Fibroblast of skin of back (primary cell): ENCODE measurements around the gene TXNDC2.

Experiments used
- DNase-seq: peaks from one replicate; pipeline ENCODE4 v3.0.0-alpha.2; 2013

TXNDC2 gene

DNA sequence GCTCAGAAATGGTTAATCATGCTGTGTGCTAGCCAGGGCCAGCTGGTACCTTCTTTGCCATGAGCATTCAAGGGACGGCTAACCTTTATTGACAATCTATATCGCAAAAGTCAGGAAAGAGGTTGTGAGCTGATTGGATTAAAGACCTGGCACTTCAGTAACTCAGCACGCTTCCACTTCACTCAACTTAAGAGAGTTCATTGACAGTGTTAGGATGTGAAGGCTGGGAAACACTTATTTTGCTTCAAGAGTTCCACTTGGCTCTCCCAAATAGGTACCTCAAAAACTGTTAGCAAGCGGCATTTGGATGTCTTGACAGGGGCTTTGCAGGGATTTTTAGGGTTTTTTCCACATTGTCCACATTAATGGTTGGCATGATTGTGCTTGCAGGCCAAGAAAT is 25.1 kb upstream of the TXNDC2 start:
- no peak for DNase-seq

DNA sequence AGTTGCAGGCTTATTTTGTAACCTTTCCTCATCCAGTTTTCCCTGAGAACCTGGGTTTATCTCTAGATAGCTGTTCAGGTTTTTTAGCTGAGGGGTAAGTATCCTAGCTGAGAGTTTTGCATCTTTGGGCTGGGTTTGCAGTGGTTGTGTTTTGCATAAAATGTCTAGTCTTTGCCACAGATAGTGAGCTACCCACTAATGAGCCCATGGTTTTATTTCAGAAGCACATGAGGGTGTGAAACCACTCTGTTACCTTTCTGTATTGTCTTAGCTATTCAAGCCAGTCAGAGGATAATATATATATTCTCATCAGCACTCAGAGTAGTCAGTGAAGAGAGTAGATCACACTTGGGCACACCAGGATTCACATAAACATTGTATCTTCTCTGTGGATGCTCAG is 24.6 kb upstream of the TXNDC2 start:
- no peak for DNase-seq

DNA sequence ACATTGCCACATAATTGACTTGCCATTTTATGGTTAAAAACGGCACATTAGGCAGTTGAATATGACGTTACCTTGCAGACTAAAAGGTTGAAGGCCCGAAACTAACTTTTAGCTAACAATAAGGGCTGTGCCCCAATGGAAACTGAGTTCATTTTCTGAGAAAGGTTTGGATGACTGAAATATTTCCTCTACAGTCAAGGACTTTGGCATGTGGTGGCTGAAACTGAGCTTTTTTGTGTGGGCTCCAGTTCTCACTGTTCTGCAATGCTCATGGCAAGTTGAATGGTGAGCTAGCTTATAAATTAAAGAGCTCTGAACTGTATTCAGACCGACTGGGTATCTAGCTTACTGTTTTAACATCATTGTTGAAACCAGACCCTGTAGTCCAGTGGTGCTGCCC is 23.8 kb upstream of the TXNDC2 start:
- no peak for DNase-seq

DNA sequence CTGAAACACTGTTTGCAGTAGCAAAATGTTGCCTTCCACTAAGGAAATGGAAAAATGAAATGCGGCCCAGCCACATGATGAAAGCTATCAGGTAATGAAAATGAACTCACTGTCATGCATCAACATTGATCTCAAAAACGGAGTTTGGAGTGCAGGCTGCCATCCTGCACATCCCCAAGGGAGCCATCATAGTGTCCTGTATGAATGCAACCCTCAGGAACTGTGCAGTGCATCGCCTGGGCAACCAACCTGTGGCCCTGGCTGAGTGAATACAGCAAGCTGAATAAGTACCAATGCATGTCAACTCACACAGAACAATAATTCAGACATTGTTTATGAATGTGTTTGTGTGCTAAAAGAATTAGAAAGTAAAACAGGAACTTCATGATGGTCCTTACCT is 23.1 kb upstream of the TXNDC2 start:
- DNase-seq, result no peak

DNA sequence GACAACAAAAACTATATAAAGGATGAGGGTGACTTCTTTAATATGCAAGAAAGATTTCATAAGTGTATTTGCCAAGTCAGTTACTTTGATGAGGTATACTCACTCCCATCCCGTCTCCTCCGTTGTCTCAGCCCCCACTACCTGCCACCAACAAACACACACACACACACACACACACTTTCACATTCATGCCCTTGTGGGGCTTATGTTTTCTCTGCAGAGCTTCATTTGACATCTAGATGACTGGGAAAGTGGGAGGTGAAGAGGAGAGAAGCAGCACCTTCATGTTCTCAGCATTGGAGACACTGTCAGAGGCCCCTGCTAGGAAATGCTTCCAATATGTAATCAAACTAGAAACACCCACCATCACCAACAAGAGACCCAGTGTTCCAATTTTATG is 22.5 kb upstream of the TXNDC2 start:
- DNase-seq, result no peak

DNA sequence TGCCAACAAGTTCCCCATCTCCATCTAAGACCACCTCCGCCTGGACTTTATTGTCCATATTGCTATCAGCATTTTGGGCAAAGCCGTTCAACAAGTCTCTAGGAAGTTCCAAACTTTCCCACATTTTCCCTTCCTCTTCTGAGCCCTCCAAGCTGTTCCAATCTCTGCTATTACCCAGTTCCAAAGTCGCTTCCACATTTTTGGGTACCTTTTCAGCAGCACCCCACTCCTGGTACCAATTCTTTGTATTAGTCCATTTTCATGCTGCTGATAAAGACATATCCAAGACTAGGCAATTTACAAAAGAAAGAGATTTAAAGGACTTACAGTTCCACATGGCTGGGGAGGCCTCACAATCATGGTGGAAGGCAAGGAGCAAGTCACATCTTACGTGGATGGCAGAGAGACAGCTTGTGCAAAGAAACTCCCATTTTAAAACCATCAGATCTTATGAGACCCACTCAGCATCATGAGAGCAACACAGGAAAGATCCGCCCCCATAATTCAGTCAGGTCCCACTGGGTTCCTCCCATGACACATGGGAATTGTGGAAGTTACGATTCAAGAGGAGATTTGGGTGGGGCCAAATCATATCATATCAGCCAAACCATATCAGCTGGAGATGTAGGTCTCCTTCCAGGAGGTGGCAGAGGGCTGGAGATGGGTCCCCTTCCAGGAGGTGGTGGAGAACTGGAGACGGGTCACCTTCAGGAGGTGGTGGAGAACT is 19.8 kb upstream of the TXNDC2 start:
- DNase-seq, result no peak

DNA sequence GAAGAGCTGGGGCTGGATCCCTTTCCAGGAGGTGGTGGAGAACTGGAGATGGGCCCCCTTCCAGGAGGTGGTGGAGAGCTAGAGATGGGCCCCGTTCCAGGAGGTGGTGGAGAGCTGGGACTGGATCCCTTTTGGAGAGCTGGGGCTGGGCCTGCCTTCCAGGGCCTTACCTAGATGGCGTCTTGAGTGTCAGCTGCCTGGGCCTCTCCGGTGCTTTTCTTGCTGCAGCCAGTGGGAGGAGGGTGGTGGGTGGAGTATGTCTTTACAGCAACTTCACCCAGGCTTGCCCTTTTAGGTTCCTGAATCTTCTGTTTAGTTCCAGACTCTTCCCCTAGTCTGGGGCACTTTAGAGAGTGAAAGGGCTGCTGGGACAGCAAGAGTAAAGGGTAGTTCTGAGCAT is 19.1 kb upstream of the TXNDC2 start:
- DNase-seq, result no peak

DNA sequence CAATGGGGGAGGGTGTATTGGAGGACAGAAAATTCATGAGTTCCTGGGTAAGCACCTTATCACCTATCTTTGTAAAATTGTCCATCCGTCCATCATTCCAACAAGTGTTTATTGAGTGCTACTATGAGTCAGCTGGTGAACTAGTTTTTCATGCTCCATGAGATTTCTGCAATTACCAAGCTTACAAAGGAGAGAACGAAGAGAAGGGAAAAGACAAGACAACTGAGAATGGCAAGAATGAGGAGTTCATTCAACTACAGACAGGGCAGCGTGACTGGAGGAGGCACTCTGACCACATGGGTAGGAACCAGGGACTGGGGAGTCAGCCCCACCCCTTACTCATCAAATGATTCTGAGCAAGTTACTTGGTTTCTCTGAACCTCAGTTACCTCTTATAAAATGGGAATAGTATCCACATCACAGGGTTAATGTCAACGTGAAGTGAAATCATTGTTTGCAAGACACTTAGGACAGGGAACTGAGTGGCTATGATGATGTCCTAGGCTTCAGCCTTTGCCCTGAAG is 18.6 kb upstream of the TXNDC2 start:
- DNase-seq, result no peak

DNA sequence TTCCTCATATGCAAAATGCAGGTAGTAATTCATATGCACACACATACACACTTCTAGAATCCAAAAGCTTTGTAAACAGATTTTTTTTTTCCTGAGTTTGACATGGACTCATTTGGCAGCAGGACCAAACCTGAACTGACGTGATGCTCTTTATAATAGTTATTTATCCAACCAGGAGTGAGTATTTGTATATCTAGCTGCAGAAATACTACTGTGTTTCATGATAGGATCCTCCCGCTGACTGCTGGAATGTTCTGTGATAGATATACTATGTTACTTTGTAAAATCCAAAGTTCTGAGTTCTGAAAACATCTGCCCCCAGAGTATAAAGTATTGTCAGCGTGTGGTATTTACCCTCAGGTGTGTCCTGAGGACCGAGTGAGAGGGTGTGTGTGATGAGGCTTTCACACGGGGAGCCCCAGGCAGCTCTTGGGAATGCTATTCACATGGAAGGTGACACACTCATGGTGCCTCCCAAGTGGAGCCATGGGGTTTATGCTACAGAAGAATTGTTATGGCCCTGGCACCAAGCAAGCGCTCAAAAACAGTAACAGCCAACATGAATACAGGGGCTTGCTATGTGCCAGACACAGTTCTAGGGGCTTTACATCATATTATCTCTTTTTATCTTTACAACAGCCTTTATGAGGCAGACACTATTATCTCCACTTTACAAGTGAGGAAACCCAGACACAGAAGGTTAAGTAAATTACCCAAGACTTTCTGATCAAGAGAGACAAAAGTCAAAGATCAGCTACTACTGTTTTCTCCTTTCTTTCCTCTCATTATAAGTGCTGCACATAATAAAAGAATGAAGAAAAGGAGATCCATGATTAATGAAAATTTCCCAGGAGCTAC is 16.7 kb upstream of the TXNDC2 start:
- no peak for DNase-seq

DNA sequence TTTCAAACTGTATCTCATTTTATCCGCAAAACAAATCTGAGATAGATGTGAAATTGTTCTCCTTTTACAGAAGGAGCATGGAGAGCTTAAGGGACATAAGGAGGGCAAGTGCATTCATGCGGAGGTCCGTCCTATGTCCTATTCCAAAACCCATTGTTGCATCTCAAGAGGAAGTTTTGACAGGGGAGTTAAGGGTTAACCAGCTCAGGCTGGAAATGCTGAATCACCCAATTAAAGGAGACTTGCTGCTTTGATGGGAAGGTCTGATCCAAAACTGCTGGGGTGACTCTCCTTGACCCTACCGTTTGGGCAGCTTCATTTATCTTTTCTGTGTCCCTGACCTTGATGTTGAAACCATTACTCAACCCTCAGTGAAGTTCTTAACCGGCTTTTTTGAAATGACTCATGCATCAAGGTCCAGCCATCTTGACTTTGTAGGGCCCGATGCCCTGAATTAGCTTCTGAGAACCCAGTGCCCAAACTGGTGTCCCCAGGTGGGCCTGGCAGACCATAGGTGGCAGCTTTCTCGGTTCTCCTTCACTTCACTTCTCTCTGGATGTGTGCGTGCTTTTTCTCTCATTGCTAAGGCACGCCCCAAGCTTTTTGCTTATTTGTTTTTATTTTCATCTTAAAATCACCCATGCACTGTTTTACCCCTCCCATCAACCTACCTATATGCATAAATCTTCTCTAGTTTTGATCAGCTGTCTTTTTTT is 15.9 kb upstream of the TXNDC2 start:
- DNase-seq, result peak; percentile 38

DNA sequence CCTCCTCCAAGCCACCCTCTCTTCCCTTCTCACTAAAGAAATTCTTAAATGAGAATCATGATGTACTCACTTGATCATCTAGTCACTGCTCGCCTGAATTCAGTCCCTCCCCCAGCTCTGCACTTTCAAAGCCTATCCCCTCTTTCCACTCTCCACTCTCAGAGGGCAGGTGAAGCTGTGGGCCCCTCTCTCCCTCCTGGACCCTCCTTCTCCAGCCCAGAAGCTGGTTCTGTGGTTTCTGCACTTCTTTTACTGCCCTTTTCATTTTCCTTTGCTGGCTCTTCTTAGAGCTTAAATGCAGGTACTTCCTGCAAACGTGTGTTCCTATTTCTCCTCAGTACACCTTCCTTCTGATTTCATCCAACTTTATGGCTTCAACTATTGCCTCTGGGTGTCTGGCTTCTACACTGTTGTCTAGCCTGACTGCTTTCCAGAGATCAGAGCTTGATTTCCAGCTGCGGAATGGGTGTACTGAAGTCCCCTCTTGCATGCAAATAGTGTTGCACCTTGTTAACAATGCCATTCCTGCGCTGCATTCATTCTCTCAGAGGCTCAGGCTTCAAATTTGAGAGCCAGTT is 15.3 kb upstream of the TXNDC2 start:
- no peak for DNase-seq

DNA sequence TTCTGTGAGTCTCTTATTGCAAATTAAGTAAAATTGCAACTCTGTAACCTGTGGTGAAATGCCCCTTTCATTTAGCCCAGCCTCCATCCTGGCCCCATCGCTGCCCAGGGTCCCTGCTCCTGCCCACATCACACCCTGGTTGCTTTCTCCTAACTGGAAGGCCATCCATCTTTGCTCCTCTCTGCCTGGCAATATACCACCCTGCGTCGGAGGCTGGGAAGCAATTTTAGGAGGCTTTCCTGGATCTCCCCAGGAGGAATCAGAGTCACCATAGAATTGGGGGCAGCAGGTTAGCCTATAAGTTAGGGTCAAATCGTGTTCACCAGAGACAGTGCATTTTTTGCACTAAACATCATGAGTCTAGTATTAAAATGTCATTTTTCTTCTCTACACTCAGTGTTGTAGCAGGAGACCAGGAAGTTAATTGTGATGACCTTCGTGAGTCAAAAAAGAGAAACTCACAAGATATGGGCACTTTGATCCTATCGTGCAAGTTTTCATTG is 14.5 kb upstream of the TXNDC2 start:
- no peak for DNase-seq

DNA sequence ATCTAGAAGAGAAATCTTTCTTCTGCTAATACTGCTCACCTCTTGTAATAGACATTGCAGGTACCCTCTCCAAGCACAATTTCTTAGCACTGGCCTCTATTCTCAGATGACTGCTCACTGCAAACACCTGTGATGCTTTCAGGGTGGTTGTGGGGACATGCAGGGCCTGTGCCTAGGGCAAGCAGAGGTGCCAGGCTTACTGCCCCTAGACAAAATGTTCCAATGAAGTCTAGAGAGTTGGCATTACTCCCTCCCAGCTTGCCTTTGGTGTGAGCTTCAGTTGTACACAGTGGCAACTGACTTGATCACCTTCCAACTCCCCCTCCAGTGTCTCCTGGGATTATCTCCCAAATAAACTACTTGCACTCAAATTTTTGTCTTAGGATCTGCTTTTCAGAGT is 12.9 kb upstream of the TXNDC2 start:
- DNase-seq, result no peak

DNA sequence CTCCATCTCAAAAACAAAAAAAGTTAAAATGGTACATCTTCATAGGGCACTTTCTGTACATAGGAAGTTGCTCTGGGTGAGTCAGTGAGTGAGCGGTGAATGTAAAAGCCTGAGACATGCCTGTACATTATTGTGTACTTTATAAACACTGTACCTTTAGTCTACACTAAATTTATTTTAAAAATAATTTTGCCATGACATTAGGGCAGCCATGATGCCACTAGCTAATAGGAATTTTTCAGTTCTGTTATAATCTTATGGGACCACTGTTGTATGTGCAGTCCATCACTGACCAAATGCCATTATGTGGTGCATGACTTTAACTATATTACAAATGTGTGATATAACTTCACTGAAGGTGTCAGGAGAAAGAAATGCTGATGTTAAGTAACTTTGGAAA is 11.0 kb upstream of the TXNDC2 start:
- DNase-seq, result peak; percentile 37

DNA sequence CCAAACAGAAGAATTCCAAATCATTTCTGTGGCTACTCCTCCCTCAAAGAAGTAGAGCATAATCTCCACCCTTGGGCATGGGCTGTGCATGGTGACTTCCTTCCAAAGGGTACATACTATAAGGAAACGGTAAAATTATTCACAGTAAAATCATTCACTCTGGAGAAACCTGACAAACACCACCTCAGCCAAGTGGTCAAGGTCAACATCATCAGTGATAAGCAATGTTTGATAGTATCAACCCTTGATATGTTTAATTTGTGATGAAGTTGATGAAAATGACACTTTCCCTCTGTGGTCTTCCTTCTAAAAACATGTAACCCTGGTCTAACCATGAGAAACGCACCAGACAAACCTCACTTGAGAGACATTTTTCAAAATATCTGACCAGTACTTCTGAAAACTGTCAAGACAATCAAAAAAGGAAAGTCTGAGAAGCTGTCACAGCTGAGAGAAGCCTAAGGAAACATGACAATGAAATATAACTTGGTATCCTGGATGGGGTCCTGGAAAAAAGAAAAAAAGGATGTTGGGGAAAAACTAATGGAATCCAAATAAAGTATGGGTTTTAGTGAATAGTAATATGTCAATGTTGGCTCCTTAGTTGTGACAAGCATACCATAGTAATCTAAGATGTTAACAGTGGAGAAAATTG is 9.4 kb upstream of the TXNDC2 start:
- no peak for DNase-seq

DNA sequence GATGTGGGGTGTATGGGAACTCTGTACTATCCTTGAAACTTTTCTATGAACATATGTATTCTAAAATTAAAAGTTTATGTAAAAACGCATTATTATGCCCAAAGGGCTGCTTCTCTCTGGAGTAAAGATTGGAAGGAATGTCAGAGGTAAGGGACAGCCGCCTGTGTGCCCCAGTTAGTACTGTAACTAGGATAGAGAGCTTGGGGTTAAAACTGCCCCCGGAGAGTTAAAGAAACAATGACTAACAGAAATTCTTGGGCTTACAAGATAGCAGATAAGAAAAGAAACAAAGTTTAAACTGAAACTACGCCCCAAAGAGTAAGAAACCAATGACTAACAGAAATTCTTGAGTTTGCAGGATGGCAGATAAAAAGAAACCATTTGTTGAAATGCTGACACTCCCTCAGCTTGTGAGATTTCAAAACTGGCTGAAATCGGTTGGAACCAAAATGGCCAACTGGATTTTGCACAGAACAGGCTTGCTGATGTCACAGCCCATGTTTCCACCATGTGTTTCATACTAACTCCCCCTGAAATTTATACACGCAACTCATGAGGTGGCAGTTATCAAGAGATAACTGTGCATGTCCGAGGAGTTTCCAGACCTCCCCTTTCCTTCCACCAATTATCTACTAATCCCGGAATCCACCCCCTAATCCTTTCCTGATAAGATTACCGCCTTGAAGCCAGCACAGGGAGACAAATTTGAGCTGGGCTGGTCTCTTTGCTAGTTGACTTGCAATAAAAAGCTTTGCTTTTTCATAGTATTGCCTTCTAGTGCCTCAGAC is 8.7 kb upstream of the TXNDC2 start:
- peak; percentile 92 for DNase-seq

DNA sequence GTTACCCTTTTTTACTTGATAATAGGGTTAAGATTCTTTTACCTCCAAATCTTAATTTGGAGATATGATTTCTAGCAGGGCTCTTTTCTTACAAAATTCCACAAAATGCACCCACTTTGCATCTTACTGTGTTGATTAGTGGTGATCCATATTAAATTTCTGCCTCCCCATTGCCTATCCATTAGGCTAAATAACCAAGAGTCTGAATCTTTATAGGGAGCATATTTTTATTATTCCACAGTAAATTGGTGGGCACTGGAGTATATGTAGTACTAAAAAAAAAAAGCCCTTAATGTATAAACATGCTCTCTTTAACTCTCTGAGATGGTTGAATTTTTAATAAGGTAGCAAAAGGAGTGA is 8.1 kb upstream of the TXNDC2 start:
- no peak for DNase-seq

DNA sequence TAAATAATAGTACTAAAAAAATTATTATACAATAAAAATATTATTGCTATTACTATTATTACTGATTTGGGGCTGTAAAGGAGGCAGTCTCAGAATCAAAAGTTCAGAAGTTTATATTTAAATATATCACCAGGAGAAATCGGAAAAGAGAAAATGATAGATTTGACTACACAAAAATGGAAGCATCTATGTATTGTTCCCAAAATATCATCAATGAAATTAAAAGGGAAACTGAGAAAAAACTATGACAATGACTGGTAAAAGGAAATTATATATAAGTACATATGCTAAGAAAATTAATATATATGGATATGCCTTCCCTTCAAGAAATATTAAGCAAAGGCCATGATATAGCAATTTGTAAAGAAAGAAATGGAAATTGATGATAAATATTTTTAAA is 7.7 kb upstream of the TXNDC2 start:
- no peak for DNase-seq

DNA sequence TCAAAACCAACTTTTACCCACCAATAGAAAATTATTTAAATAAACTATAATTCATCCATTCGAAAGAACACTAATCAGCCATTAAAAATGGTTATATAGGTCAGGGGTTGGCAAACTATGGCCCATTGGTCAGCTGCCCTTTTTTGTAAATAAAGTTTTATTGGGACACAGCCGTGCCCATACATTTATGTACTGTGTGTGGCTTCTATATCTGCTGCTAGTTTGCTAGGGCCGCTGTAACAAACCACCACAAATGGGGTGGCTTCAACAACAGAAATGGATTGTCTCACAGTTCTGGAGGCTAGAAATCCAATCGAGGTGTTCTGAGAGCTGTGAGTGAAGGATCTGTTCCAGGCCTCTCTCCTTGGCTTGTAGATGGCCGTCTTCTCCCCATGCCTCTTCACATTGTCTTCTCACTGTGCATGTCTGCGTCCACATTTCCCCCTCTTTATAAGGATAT is 7.0 kb upstream of the TXNDC2 start:
- DNase-seq, result no peak

DNA sequence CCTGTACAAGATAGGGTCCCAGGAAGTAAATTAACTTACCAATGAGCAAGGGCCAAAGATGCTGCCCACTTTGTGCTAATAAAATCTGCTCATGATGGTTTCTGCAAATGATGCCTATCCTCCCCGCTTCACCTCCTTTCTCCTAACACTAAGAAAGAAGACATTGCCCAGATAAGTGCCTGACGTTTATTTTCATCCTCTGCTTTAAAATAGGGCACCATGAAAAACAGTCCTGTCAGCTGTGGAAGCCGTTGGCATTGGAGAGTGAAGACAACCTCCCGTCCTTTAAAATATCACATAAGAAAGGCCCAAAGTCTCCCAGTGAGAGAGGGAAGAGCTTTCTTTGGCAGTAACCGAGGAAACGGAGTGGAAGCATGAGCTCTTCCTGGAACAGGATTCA is 1.7 kb upstream of the TXNDC2 start:
- no peak for DNase-seq

DNA sequence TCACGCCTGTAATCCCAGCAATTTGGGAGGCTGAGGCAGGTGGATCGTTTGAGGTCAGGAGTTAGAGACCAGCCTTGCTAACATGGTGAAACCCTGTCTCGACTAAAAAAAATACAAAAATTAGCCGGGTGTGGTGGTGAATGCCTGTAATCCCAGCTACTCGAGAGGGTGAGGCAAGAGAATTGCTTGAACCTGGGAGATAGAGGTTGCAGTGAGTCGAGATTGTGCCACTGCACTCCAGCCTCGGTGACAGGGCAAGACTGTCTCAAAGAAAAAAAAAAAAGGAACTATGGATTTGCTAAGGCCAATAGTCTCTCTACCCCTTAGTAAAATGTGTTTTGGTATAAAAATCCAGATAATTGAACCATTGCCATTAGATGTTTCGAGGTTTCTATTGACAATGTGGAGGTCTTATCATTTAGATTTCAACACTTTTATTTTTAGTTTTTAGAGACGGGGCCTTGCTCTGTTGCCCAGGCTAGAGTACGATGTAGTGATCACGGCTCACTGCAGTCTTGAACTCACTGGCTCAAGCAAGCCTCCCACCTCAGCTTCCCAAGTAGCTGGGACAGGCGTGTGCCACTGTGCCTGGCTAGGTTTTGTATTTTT is 1.1 kb upstream of the TXNDC2 start:
- DNase-seq, result no peak
